Testis (tissue), 3 donors: ENCODE results near the gene ANKRD33B. TPM values are rescaled to one million over a fixed set of nuclear protein-coding genes. Genes with fewer than 3 reads are reported as not detected.

Source experiments
- DNase-seq: peaks from one replicate; pipeline ENCODE4 v3.0.0-alpha.2; 2019
- H3K27ac ChIP-seq, 2 donors: fragments of 200-600 bp; sonication (generic); one replicate each; pipeline ENCODE4 v1.5.1; 2019
- H3K27me3 ChIP-seq: fragments of 200-600 bp; sonication (generic); one replicate; pipeline ENCODE4 v1.5.1; 2019
- H3K36me3 ChIP-seq: fragments of 200-600 bp; sonication (generic); one replicate; pipeline ENCODE4 v1.5.1; 2017; ENCODE audit warnings: low read depth; ENCODE audit errors: missing control alignments
- H3K4me1 ChIP-seq: fragments of 200-600 bp; sonication (generic); one replicate; pipeline ENCODE4 v1.5.1; 2019
- H3K4me3 ChIP-seq, 2 donors: fragments of 200-600 bp; sonication (generic); one replicate each; pipeline ENCODE4 v1.5.1; 2017 to 2019
- H3K9me3 ChIP-seq: fragments of 200-600 bp; sonication (generic); one replicate; pipeline ENCODE4 v1.5.1; 2017
- CTCF ChIP-seq, 3 experiments: fragments of 450-650 bp in 2 of 3; fragments of 200-600 bp in 1 of 3; sonication (generic) in 1 of 3; IDR thresholded peaks; one replicate each; pipeline ENCODE4 v1.5.1; 2016 to 2019; ENCODE audit warnings: antibody characterized with exemption in 3 of 3, mild to moderate bottlenecking in 2 of 3, moderate library complexity in 1 of 3
- POLR2A ChIP-seq: fragments of 450-650 bp; IDR thresholded peaks from one replicate; pipeline ENCODE4 v1.6.1; 2017; ENCODE audit warnings: antibody characterized with exemption, mild to moderate bottlenecking, moderate library complexity
- WGBS, 2 donors: methylation state at CpG; one replicate each; pipeline ENCODE4 v1.1.5; 2018; 5-methylcytosine and 5-hydroxymethylcytosine counted together
- intact Hi-C: fragments of 100-400 bp; cut with DNase I; formaldehyde crosslinking; loops from one replicate; pipeline ENCODE4 v1.15.1; 2023; ENCODE audit warnings: low total_unique reads
- polyA plus RNA-seq: library from polyadenylated mRNA; stranded (reverse); fragments of 350-450 nt; fragmentation: Illumina TruSeq; extraction: RNeasy Lipid Tissue Mini Kit (QIAGEN cat#74804); gene quantifications from one replicate; pipeline ENCODE4 v1.2.3, GENCODE V29; 2014; ENCODE audit warnings: low read depth, low replicate concordance; ENCODE audit not compliant: insufficient read depth
- total RNA-seq, 2 donors: library from RNA; depleted of rRNA; stranded (reverse); fragments of >200 nt; gene quantifications; one replicate each; pipeline ENCODE4 v1.2.3, GENCODE V29; 2016

The ANKRD33B gene
- total and polyA plus RNA-seq, 3 donors from 2014 or later: 3.7 to 5.8 (median 5.6) TPM

- H3K36me3 ChIP-seq: no peaks in the 10 kb centered on the region
- H3K27ac ChIP-seq: no peak overlapping the region
- no peaks in the 10 kb centered on the region for H3K9me3 ChIP-seq
- no peaks in the 10 kb centered on the region for H3K4me1 ChIP-seq
- 95 to 96% methylated on average over 5 of the region's 5 CpGs for WGBS, 2 donors
- H3K4me3 ChIP-seq: no peak overlapping the region
- intact Hi-C loops: no loop called here
- no peaks in the 10 kb centered on the region for H3K27me3 ChIP-seq
- no peak for DNase-seq
- no peak for TF ChIP-seq CTCF (IDR thresholded peaks at IDR 0.05)
- no peak for TF ChIP-seq POLR2A
These were observed 83.8 kb downstream of the ANKRD33B start for GRCh38 chr5:10647640-10648039.

- DNase-seq: no peak
- Histone ChIP-seq H3K4me1 (no peaks in the 10 kb centered on the region), H3K36me3 (no peaks in the 10 kb centered on the region), H3K9me3 (no peaks in the 10 kb centered on the region), H3K4me3 (peak overlapping the region; percentile 34 to 40), H3K27ac (no peak overlapping the region), H3K27me3 (no peaks in the 10 kb centered on the region)
- no peak for TF ChIP-seq POLR2A
- TF ChIP-seq CTCF (IDR thresholded peaks at IDR 0.05): no peak
- WGBS, 2 donors: 41 to 59% methylated on average over 16 to 40 of the region's 60 CpGs
- intact Hi-C loops: no loop called here
These were observed 85.2 kb downstream of the ANKRD33B start for GRCh38 chr5:10648806-10649665.

- Histone ChIP-seq H3K4me1 (no peaks in the 10 kb centered on the region), H3K9me3 (no peaks in the 10 kb centered on the region), H3K27me3 (no peaks in the 10 kb centered on the region), H3K27ac (no peak overlapping the region), H3K36me3 (no peaks in the 10 kb centered on the region), H3K4me3 (peak overlapping the region; percentile 34 to 40)
- 8 to 9% methylated on average over 20 to 55 of the region's 68 CpGs for WGBS, 2 donors
- intact Hi-C loops: no loop called here
- TF ChIP-seq CTCF (IDR thresholded peaks at IDR 0.05) (no peak), POLR2A (no peak)
- DNase-seq: peak; percentile 43
These were observed 86.0 kb downstream of the ANKRD33B start for GRCh38 chr5:10649666-10650380.

- no peak overlapping the region for H3K4me3 ChIP-seq
- H3K27me3 ChIP-seq: no peaks in the 10 kb centered on the region
- H3K27ac ChIP-seq: no peak overlapping the region
- H3K9me3 ChIP-seq: no peaks in the 10 kb centered on the region
- H3K4me1 ChIP-seq: no peaks in the 10 kb centered on the region
- TF ChIP-seq CTCF (IDR thresholded peaks at IDR 0.05) (no peak), POLR2A (no peak)
- intact Hi-C loops: no loop called here
- no peaks in the 10 kb centered on the region for H3K36me3 ChIP-seq
- 89 to 93% methylated on average over 11 to 13 of the region's 13 CpGs for WGBS, 2 donors
- no peak for DNase-seq
These were observed 88.3 kb downstream of the ANKRD33B start for GRCh38 chr5:10652151-10652550.
